Neural progenitor cell (in vitro differentiated cells): ENCODE data around the gene ELOVL2. TPM values are rescaled to one million over a fixed set of nuclear protein-coding genes. Genes with fewer than 3 reads are reported as not detected.
"Not testable (repeated sequence)": the region's sequence is repeated elsewhere in the genome, so short reads cannot be mapped to it uniquely, and the experiment has no call there.

Experiments
- DNase-seq: peaks from one replicate; pipeline ENCODE4 v3.0.0-alpha.2; 2016; ENCODE audit warnings: low spot score
- H2AFZ ChIP-seq: fragments of 200-600 bp; sonication (generic); replicated peaks from 2 replicates; pipeline ENCODE4 v1.6.1; 2016; ENCODE audit warnings: antibody characterized with exemption
- H3F3A ChIP-seq: fragments of 200-600 bp; sonication (generic); 2 replicates; pipeline ENCODE4 v1.6.1; 2016; ENCODE audit warnings: antibody characterized with exemption, low read depth
- H3K27ac ChIP-seq: fragments of 200-600 bp; sonication (generic); 2 replicates; pipeline ENCODE4 v1.5.1; 2016; ENCODE audit warnings: mild to moderate bottlenecking
- H3K27me3 ChIP-seq: fragments of 200-600 bp; sonication (generic); 2 replicates; pipeline ENCODE4 v1.6.1; 2016; ENCODE audit warnings: mild to moderate bottlenecking, moderate library complexity
- H3K36me3 ChIP-seq: fragments of 200-600 bp; sonication (generic); 2 replicates; pipeline ENCODE4 v1.5.1; 2016
- H3K4me1 ChIP-seq: fragments of 200-600 bp; sonication (generic); 2 replicates; pipeline ENCODE4 v1.6.1; 2016; ENCODE audit warnings: mixed run types
- H3K4me2 ChIP-seq: fragments of 200-600 bp; sonication (generic); 2 replicates; pipeline ENCODE4 v1.6.1; 2016
- H3K4me3 ChIP-seq: fragments of 200-600 bp; sonication (generic); 2 replicates; pipeline ENCODE4 v1.5.1; 2016
- H3K79me2 ChIP-seq: fragments of 200-600 bp; sonication (generic); 2 replicates; pipeline ENCODE4 v1.6.1; 2016; ENCODE audit warnings: low read depth
- H3K9ac ChIP-seq: fragments of 200-600 bp; sonication (generic); 2 replicates; pipeline ENCODE4 v1.6.1; 2016
- H3K9me3 ChIP-seq: fragments of 200-600 bp; sonication (generic); 2 replicates; pipeline ENCODE4 v1.5.1; 2016; ENCODE audit warnings: low read depth
- H4K20me1 ChIP-seq: fragments of 200-600 bp; sonication (generic); 2 replicates; pipeline ENCODE4 v1.6.1; 2016; ENCODE audit warnings: low read depth
- H3K27ac Mint-ChIP-seq: 3 replicates; pipeline ENCODE4 v1.8.0; 2021; ENCODE audit warnings: mixed read lengths
- H3K27me3 Mint-ChIP-seq: 2 replicates; pipeline ENCODE4 v1.8.0; 2022; ENCODE audit warnings: low read depth, mild to moderate bottlenecking, inconsistent platforms, moderate library complexity, mixed read lengths; ENCODE audit not compliant: insufficient read depth
- H3K36me3 Mint-ChIP-seq: 3 replicates; pipeline ENCODE4 v1.8.0; 2021; ENCODE audit warnings: mixed read lengths
- H3K4me1 Mint-ChIP-seq: 3 replicates; pipeline ENCODE4 v1.8.0; 2021; ENCODE audit warnings: mixed read lengths
- H3K4me3 Mint-ChIP-seq: 3 replicates; pipeline ENCODE4 v1.8.0; 2021; ENCODE audit warnings: mild to moderate bottlenecking, moderate library complexity, mixed read lengths
- H3K9me3 Mint-ChIP-seq: 3 replicates; pipeline ENCODE4 v1.8.0; 2020; ENCODE audit warnings: mixed read lengths
- EZH2 ChIP-seq: fragments of 200-600 bp; sonication (generic); IDR thresholded peaks from 2 replicates; pipeline ENCODE4 v1.6.1; 2017; ENCODE audit warnings: antibody characterized with exemption, mild to moderate bottlenecking, moderate library complexity
- EZH2phosphoT487 ChIP-seq: fragments of 200-600 bp; sonication (generic); IDR thresholded peaks from 2 replicates; pipeline ENCODE4 v1.6.1; 2017; ENCODE audit warnings: antibody characterized with exemption
- total RNA-seq: library from RNA; depleted of rRNA; stranded (reverse); fragments of >200 nt; gene quantifications from 2 replicates; pipeline ENCODE4 v1.2.3, GENCODE V29; 2015; ENCODE audit warnings: low replicate concordance
- TF ChIP-seq, protein P1 (sequence below): fragments of 200-600 bp; sonication (generic); IDR thresholded peaks from 2 replicates; pipeline ENCODE4 v1.5.1; 2017; ENCODE audit warnings: antibody characterized with exemption, mild to moderate bottlenecking

The ELOVL2 gene
- total RNA-seq, 1 donor from 2014 or later = 9.1 TPM

DNA sequence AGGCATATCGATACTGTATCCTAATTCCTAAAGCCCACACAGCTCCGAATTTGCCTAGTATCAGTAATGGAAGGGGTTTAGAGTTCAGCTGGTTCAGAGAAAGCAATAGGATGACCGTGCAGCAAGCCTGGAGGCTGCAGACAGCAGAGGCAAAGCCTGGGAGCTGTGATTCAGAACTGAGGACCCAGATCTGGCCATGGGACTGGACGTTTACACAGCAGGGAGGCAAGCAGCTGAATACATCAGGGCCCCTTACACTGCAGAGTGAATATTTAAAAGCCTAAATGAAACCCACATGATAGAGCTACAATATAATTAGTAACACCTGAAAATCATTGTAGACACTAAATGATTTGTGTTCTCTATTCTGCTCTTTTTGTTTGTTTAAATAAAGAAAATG lies 38.0 kb downstream of the ELOVL2 start:
- Histone ChIP-seq H3K79me2 (no peaks in the 10 kb centered on the region), H3K4me1 (no peaks in the 10 kb centered on the region), H3K36me3 (no peaks in the 10 kb centered on the region), H3K4me2 (no peak overlapping the region), H4K20me1 (no peaks in the 10 kb centered on the region), H3K4me3 (no peak overlapping the region), H3K9me3 (no peaks in the 10 kb centered on the region), H2AFZ (no peak overlapping the region), H3F3A (no peaks in the 10 kb centered on the region), H3K27me3 (no peaks in the 10 kb centered on the region), H3K9ac (no peak overlapping the region), H3K27ac (no peak overlapping the region)
- DNase-seq = no peak
- peak overlapping the region; percentile 40 for H3K27ac Mint-ChIP-seq
- peaks cover 2% of the 10 kb centered on the region for H3K27me3 Mint-ChIP-seq
- TF ChIP-seq EZH2phosphoT487 = no peak
- no peak for TF ChIP-seq EZH2
- TF ChIP-seq, protein P1, sequence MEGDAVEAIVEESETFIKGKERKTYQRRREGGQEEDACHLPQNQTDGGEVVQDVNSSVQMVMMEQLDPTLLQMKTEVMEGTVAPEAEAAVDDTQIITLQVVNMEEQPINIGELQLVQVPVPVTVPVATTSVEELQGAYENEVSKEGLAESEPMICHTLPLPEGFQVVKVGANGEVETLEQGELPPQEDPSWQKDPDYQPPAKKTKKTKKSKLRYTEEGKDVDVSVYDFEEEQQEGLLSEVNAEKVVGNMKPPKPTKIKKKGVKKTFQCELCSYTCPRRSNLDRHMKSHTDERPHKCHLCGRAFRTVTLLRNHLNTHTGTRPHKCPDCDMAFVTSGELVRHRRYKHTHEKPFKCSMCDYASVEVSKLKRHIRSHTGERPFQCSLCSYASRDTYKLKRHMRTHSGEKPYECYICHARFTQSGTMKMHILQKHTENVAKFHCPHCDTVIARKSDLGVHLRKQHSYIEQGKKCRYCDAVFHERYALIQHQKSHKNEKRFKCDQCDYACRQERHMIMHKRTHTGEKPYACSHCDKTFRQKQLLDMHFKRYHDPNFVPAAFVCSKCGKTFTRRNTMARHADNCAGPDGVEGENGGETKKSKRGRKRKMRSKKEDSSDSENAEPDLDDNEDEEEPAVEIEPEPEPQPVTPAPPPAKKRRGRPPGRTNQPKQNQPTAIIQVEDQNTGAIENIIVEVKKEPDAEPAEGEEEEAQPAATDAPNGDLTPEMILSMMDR = no peak
- peaks cover 13% of the 10 kb centered on the region for H3K4me1 Mint-ChIP-seq
- H3K9me3 Mint-ChIP-seq = no peaks in the 10 kb centered on the region
- H3K36me3 Mint-ChIP-seq = peaks cover 12% of the 10 kb centered on the region
- H3K4me3 Mint-ChIP-seq = no peak overlapping the region

DNA sequence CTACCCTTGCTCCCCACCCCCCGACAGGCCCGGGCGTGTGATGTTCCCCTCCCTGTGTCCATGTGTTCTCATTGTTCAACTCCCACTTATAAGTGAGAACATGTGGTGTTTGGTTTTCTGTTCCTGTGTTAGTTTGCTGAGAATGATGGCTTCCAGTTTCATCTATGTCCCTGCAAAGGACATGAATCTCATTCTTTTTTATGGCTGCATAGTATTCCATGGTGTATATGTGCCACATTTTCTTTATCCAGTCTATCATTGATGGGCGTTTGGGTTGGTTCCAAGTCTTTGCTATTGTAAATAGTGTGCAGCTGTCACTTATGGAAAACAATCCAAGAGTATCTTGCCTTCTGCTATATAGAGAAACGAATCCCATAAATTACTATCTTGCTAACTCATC lies 40.8 kb downstream of the ELOVL2 start:
- H3K27me3 Mint-ChIP-seq, H3K9me3 ChIP-seq, H3K4me3 ChIP-seq, H3K9ac ChIP-seq, H3K27me3 ChIP-seq, H3F3A ChIP-seq, H4K20me1 ChIP-seq, H3K27ac Mint-ChIP-seq, H3K79me2 ChIP-seq, H3K36me3 ChIP-seq, DNase-seq, H3K4me3 Mint-ChIP-seq, H3K27ac ChIP-seq, H3K4me1 Mint-ChIP-seq, H2AFZ ChIP-seq, H3K9me3 Mint-ChIP-seq, H3K4me2 ChIP-seq, H3K4me1 ChIP-seq: not testable (repeated sequence)
- peaks cover 18% of the 10 kb centered on the region for H3K36me3 Mint-ChIP-seq

DNA sequence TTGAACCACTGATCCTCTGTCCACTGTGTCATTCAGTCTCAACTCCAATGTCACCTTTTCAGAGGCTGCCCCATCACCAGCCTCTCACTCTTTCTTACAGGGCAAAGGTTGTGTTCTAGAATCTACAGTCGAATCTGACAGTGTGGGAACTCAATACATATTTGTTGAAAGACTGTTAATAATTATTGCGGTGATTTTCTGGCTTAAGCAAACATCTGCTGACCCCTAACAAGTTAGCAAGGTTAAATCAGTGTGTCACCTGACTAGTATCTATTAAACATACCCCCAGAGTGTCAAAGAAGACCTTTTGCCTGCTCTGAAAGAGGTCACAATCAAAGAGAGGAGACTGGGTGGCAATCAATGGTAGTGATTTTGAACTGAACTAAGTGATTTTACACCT lies 41.9 kb downstream of the ELOVL2 start:
- no peak overlapping the region for H3K4me2 ChIP-seq
- H3K36me3 ChIP-seq = no peaks in the 10 kb centered on the region
- Mint-ChIP-seq H3K27ac (no peak overlapping the region), H3K4me3 (no peak overlapping the region), H3K9me3 (no peaks in the 10 kb centered on the region), H3K27me3 (no peaks in the 10 kb centered on the region), H3K4me1 (peaks cover 9% of the 10 kb centered on the region), H3K36me3 (peaks cover 28% of the 10 kb centered on the region)
- H3F3A ChIP-seq = peaks cover 4% of the 10 kb centered on the region
- no peak overlapping the region for H2AFZ ChIP-seq
- no peaks in the 10 kb centered on the region for H3K27me3 ChIP-seq
- no peak overlapping the region for H3K4me3 ChIP-seq
- H3K9me3 ChIP-seq = no peaks in the 10 kb centered on the region
- H3K27ac ChIP-seq = no peak overlapping the region
- peaks cover 6% of the 10 kb centered on the region for H3K4me1 ChIP-seq
- no peak overlapping the region for H3K9ac ChIP-seq
- no peaks in the 10 kb centered on the region for H3K79me2 ChIP-seq
- DNase-seq = no peak
- TF ChIP-seq EZH2 = no peak
- TF ChIP-seq, protein P1 = no peak
- TF ChIP-seq EZH2phosphoT487 = no peak
- no peaks in the 10 kb centered on the region for H4K20me1 ChIP-seq

DNA sequence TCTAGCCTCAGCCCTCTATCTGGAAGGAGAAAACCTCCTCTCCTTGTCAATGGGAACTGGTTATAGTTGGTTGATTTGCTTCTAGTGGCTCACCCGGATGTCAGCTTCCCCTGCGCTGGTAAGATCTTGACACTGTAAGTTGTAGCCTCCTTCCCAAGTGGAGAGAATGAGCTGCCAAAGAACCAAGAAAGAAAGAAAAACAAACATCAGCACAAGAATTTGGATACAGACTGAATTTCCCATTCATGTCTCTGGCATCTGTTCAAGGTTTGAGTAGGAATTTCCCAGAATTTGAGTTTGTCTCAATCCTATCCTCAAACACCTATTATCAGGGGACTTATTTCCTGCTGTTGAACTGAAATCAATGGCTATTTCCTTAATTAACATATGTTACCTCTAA lies 44.1 kb downstream of the ELOVL2 start:
- no peaks in the 10 kb centered on the region for H3K27me3 ChIP-seq
- no peak for DNase-seq
- H3K27me3 Mint-ChIP-seq = no peaks in the 10 kb centered on the region
- H3K36me3 ChIP-seq = no peaks in the 10 kb centered on the region
- no peak overlapping the region for H3K27ac Mint-ChIP-seq
- H3K36me3 Mint-ChIP-seq = peaks cover 32% of the 10 kb centered on the region
- no peak overlapping the region for H3K9ac ChIP-seq
- no peak overlapping the region for H3K4me3 ChIP-seq
- H3K4me1 ChIP-seq = peaks cover 12% of the 10 kb centered on the region
- no peak overlapping the region for H3K27ac ChIP-seq
- H3K4me1 Mint-ChIP-seq = peaks cover 5% of the 10 kb centered on the region
- H3K9me3 ChIP-seq = no peaks in the 10 kb centered on the region
- H2AFZ ChIP-seq = no peak overlapping the region
- no peaks in the 10 kb centered on the region for H3K9me3 Mint-ChIP-seq
- H4K20me1 ChIP-seq = no peaks in the 10 kb centered on the region
- TF ChIP-seq EZH2 = no peak
- TF ChIP-seq, protein P1 = no peak
- TF ChIP-seq EZH2phosphoT487 = no peak
- H3K4me2 ChIP-seq = no peak overlapping the region
- no peak overlapping the region for H3K4me3 Mint-ChIP-seq
- H3F3A ChIP-seq = peaks cover 4% of the 10 kb centered on the region
- no peaks in the 10 kb centered on the region for H3K79me2 ChIP-seq
